H1 (cell line): ENCODE results near the gene C9orf43. TPM values are rescaled to one million over a fixed set of nuclear protein-coding genes. Genes with fewer than 3 reads are reported as not detected.

Source experiments
- CTCF ChIA-PET: fragments of 300-600 bp; sonication (Branson Sonifier 250); formaldehyde crosslinking; loops from one replicate; lab custom pipeline; 2021; ENCODE audit not compliant: partially characterized antibody; lab: Charles Lee
- POLR2A ChIA-PET: fragments of 300-600 bp; sonication (Branson Sonifier 250); formaldehyde crosslinking; loops from one replicate; lab custom pipeline; 2021; ENCODE audit warnings: inconsistent platforms; ENCODE audit not compliant: partially characterized antibody; lab: Charles Lee
- DNase-seq, 2 experiments: peaks; one replicate each; pipeline versions ENCODE4 v3.0.0 to v3.0.0-alpha.2; 2010 to 2022; ENCODE audit warnings: low spot score in 2 of 2, low read depth in 1 of 2, mixed read lengths in 1 of 2
- FAIRE-seq: peaks from 2 replicates; lab custom pipeline; 2011; peaks lifted over from hg19 to GRCh38; lab: Jason Lieb, UNC
- H2AFZ ChIP-seq: 2 replicates; pipeline ENCODE4 v1.8.1; 2012; ENCODE audit warnings: low read length, inconsistent platforms
- H2AK5ac ChIP-seq: 2 replicates; pipeline ENCODE4 v1.6.1; 2013; ENCODE audit warnings: low read depth, low read length
- H2BK120ac ChIP-seq: replicated peaks from 2 replicates; pipeline ENCODE3; 2013; ENCODE audit warnings: low read depth, low read length, inconsistent platforms
- H2BK12ac ChIP-seq: 2 replicates; pipeline ENCODE4 v1.6.1; 2013; ENCODE audit warnings: low read depth, low read length
- H2BK15ac ChIP-seq: 2 replicates; pipeline ENCODE4 v1.6.1; 2013; ENCODE audit warnings: low read length
- H2BK20ac ChIP-seq: 2 replicates; pipeline ENCODE4 v1.6.1; 2013; ENCODE audit warnings: low read length
- H2BK5ac ChIP-seq: 2 replicates; pipeline ENCODE4 v1.6.1; 2013; ENCODE audit warnings: low read depth, low read length
- H3K14ac ChIP-seq: 2 replicates; pipeline ENCODE4 v1.6.1; 2013; ENCODE audit warnings: inconsistent platforms; ENCODE audit not compliant: insufficient read length
- H3K18ac ChIP-seq: 2 replicates; pipeline ENCODE4 v1.6.1; 2013; ENCODE audit warnings: low read length; ENCODE audit errors: extremely low read depth
- H3K23ac ChIP-seq: 2 replicates; pipeline ENCODE4 v1.6.1; 2013; ENCODE audit warnings: inconsistent platforms; ENCODE audit not compliant: insufficient read length
- H3K23me2 ChIP-seq: 2 replicates; pipeline ENCODE4 v1.6.1; 2013; ENCODE audit warnings: low read depth, low read length
- H3K27ac ChIP-seq: 2 replicates; pipeline ENCODE4 v1.6.1; 2011; ENCODE audit warnings: low read depth, low read length, inconsistent platforms
- H3K27me3 ChIP-seq, 4 experiments: replicated peaks in 1 of 4; 1 replicate in 1 of 4; 2 replicates in 3 of 4; pipeline versions ENCODE4 v1.6.1 to v1.8.1; 2011 to 2013; ENCODE audit warnings: low read length in 3 of 4, mild to moderate bottlenecking in 3 of 4, inconsistent platforms in 2 of 4, mixed read lengths in 2 of 4, moderate library complexity in 1 of 4; ENCODE audit not compliant: control insufficient read depth in 3 of 4, insufficient read depth in 3 of 4; ENCODE audit errors: extremely low read depth in 1 of 4
- H3K36me3 ChIP-seq, 4 experiments: 2 replicates each; pipeline versions ENCODE4 v1.6.1 to v1.8.1; 2011 to 2013; ENCODE audit warnings: mild to moderate bottlenecking in 4 of 4, low read length in 3 of 4, moderate library complexity in 2 of 4, control low read depth in 1 of 4, inconsistent platforms in 1 of 4; ENCODE audit not compliant: insufficient read depth in 4 of 4, control insufficient read depth in 2 of 4
- H3K4ac ChIP-seq: replicated peaks from 2 replicates; pipeline ENCODE3; 2013; ENCODE audit warnings: low read length, low read depth, mixed read lengths, inconsistent platforms; ENCODE audit not compliant: insufficient read length
- H3K4me1 ChIP-seq, 4 experiments: replicated peaks in 1 of 4; 1 replicate in 1 of 4; 2 replicates in 3 of 4; pipeline versions ENCODE4 v1.6.1 to v1.8.1; 2011 to 2013; ENCODE audit warnings: low read length in 3 of 4, inconsistent platforms in 2 of 4, mixed read lengths in 1 of 4; ENCODE audit not compliant: insufficient read depth in 4 of 4, control insufficient read depth in 3 of 4
- H3K4me2 ChIP-seq, 2 experiments: 2 replicates each; pipeline versions ENCODE4 v1.6.1 to v1.8.1; 2011 to 2013; ENCODE audit warnings: low read depth in 2 of 2, low read length in 2 of 2, control low read depth in 1 of 2, inconsistent platforms in 1 of 2, mild to moderate bottlenecking in 1 of 2; ENCODE audit not compliant: insufficient read depth in 1 of 2
- H3K4me3 ChIP-seq, 4 experiments: fragments of 200-600, 300-600 bp in 1 of 4; sonication (generic), shearing (Covaris generic), sonication (Bioruptor Twin) in 1 of 4; 2 replicates each; pipeline versions ENCODE4 v1.5.1 to v1.8.1; 2011 to 2016; ENCODE audit warnings: low read length in 4 of 4, low read depth in 3 of 4, control low read depth in 2 of 4, inconsistent platforms in 2 of 4, mild to moderate bottlenecking in 2 of 4, mixed read lengths in 1 of 4, moderate library complexity in 1 of 4; ENCODE audit not compliant: insufficient read depth in 2 of 4; ENCODE audit errors: extremely low read depth in 1 of 4
- H3K56ac ChIP-seq: replicated peaks from 2 replicates; pipeline ENCODE3; 2013; ENCODE audit warnings: low read depth, mild to moderate bottlenecking, mixed read lengths, low read length, inconsistent platforms; ENCODE audit not compliant: insufficient read length
- H3K79me1 ChIP-seq: 2 replicates; pipeline ENCODE4 v1.6.1; 2013; ENCODE audit warnings: low read depth, low read length, control low read depth
- H3K79me2 ChIP-seq, 2 experiments: 2 replicates each; pipeline versions ENCODE4 v1.6.1 to v1.8.1; 2012 to 2013; ENCODE audit warnings: low read length in 2 of 2, mild to moderate bottlenecking in 2 of 2, inconsistent platforms in 1 of 2; ENCODE audit not compliant: insufficient read depth in 2 of 2, control insufficient read depth in 1 of 2
- H3K9ac ChIP-seq, 4 experiments: replicated peaks in 1 of 4; 1 replicate in 1 of 4; 2 replicates in 3 of 4; pipeline versions ENCODE4 v1.6.1 to v1.8.1; 2011 to 2013; ENCODE audit warnings: low read depth in 3 of 4, low read length in 3 of 4, control low read depth in 2 of 4, mild to moderate bottlenecking in 2 of 4, moderate library complexity in 2 of 4, inconsistent platforms in 1 of 4; ENCODE audit errors: extremely low read depth in 1 of 4
- H3K9me3 ChIP-seq, 2 experiments: 2 replicates each; pipeline versions ENCODE4 v1.6.1 to v1.8.1; 2012 to 2013; ENCODE audit warnings: mild to moderate bottlenecking in 2 of 2, moderate library complexity in 2 of 2, control low read depth in 1 of 2, inconsistent platforms in 1 of 2, low read depth in 1 of 2, low read length in 1 of 2, mixed read lengths in 1 of 2; ENCODE audit not compliant: insufficient read depth in 2 of 2
- H4K20me1 ChIP-seq, 2 experiments: replicated peaks in 1 of 2; 2 replicates each; pipeline versions ENCODE3 to v1.8.1; 2011 to 2013; ENCODE audit warnings: inconsistent platforms in 2 of 2, low read length in 2 of 2, mild to moderate bottlenecking in 1 of 2; ENCODE audit not compliant: insufficient read depth in 2 of 2, control insufficient read depth in 1 of 2
- H4K5ac ChIP-seq: 2 replicates; pipeline ENCODE4 v1.6.1; 2013; ENCODE audit warnings: low read length, low read depth, mixed read lengths, inconsistent platforms; ENCODE audit not compliant: insufficient read length
- H4K8ac ChIP-seq: 2 replicates; pipeline ENCODE4 v1.8.0; 2013; ENCODE audit warnings: mild to moderate bottlenecking, moderate library complexity, low read length, inconsistent platforms; ENCODE audit not compliant: insufficient read depth; ENCODE audit errors: extremely low read depth
- H4K91ac ChIP-seq: replicated peaks from 2 replicates; pipeline ENCODE3; 2013; ENCODE audit warnings: low read length, mixed read lengths, inconsistent platforms; ENCODE audit not compliant: insufficient read length
- CBX5 ChIP-seq: fragments of 300-800, 300-1000 bp; sonication (generic); IDR thresholded peaks from 2 replicates; pipeline ENCODE4 v1.7.1; 2016; ENCODE audit warnings: antibody characterized with exemption, low read length, low read depth
- CTCF ChIP-seq, 3 experiments: IDR thresholded peaks; 1 replicate in 2 of 3; 2 replicates in 1 of 3; pipeline versions ENCODE4 v1.5.1 to v1.6.1; 2011; ENCODE audit warnings: low read length in 3 of 3, mild to moderate bottlenecking in 3 of 3, inconsistent platforms in 2 of 3, low read depth in 1 of 3, moderate library complexity in 1 of 3; ENCODE audit not compliant: insufficient read depth in 1 of 3; ENCODE audit errors: control extremely low read depth in 1 of 3
- EZH2 ChIP-seq: fragments of 200-600 bp; sonication (generic); IDR thresholded peaks from 2 replicates; pipeline ENCODE4 v1.7.1; 2012; ENCODE audit warnings: low read depth, mild to moderate bottlenecking, moderate library complexity, low read length, inconsistent platforms; ENCODE audit not compliant: severe bottlenecking
- GABPA ChIP-seq: IDR thresholded peaks from 2 replicates; pipeline ENCODE4 v1.6.1; 2011; ENCODE audit warnings: mild to moderate bottlenecking, low read length, moderate library complexity, borderline replicate concordance; ENCODE audit not compliant: insufficient read depth
- NRF1 ChIP-seq: IDR thresholded peaks from 2 replicates; pipeline ENCODE4 v1.6.1; 2011; ENCODE audit warnings: mild to moderate bottlenecking, low read depth, low read length, improper control_type of control experiment
- PHF8 ChIP-seq: fragments of 200-600 bp; sonication (generic); conservative IDR thresholded peaks from 2 replicates; pipeline ENCODE4 v1.7.1; 2012; ENCODE audit warnings: low read depth, mild to moderate bottlenecking, inconsistent platforms, low read length, moderate library complexity
- POLR2A ChIP-seq, 2 experiments: IDR thresholded peaks; 1 replicate in 1 of 2; 2 replicates in 1 of 2; pipeline ENCODE4 v1.6.1; 2011; ENCODE audit warnings: low read depth in 2 of 2, low read length in 2 of 2, mild to moderate bottlenecking in 2 of 2; ENCODE audit errors: control extremely low read depth in 1 of 2
- SRF ChIP-seq: IDR thresholded peaks from 2 replicates; pipeline ENCODE4 v1.6.1; 2011; ENCODE audit warnings: mild to moderate bottlenecking, low read depth, low read length, moderate library complexity
- TEAD4 ChIP-seq: IDR thresholded peaks from 2 replicates; pipeline ENCODE4 v1.6.1; 2012; ENCODE audit warnings: low read depth, low read length, inconsistent platforms, mixed read lengths
- USF2 ChIP-seq: IDR thresholded peaks from 2 replicates; pipeline ENCODE4 v1.6.1; 2011; ENCODE audit warnings: low read length, improper control_type of control experiment
- YY1 ChIP-seq: IDR thresholded peaks from 2 replicates; pipeline ENCODE4 v1.6.1; 2011; ENCODE audit warnings: low read depth, mild to moderate bottlenecking, low read length
- WGBS, 2 experiments: shearing (Covaris generic) in 1 of 2; methylation state at CpG; one replicate each; pipeline versions ENCODE4 v1.1.6 to v1.1.7; 2013 to 2015; ENCODE audit warnings: low lambda C conversion rate in 2 of 2, mixed read lengths in 2 of 2, inconsistent platforms in 1 of 2, low coverage in 1 of 2, missing lambda C conversion rate in 1 of 2; ENCODE audit not compliant: insufficient replicate concordance in 2 of 2, insufficient coverage in 1 of 2, insufficient read length in 1 of 2; ENCODE audit errors: extremely low coverage in 1 of 2, missing lambda C conversion rate in 1 of 2; 5-methylcytosine and 5-hydroxymethylcytosine counted together
- polyA plus RNA-seq, 7 experiments: library from polyadenylated mRNA; depleted of rRNA in 3 of 7; stranded (reverse) in 5 of 7; unstranded in 2 of 7; fragments of >200 nt in 5 of 7; fragments of 200-250 nt in 2 of 7; gene quantifications; 1 replicate in 5 of 7; 2 replicates in 1 of 7; 4 replicates in 1 of 7; pipeline versions ENCODE4 v1.2.1 to v1.2.3, GENCODE V29; 2011 to 2013; ENCODE audit warnings: missing spikeins in 2 of 7, mixed read lengths in 2 of 7
- total RNA-seq: library from RNA; stranded (reverse); fragmentation: NEBNext Ultra II Directional; extraction: Animal tissue kit (Norgen Biotek cat#: 25700); gene quantifications from 2 replicates; pipeline ENCODE4 v1.2.1, GENCODE V29; 2021

Gene C9orf43
- total and polyA plus RNA-seq, 2 of the 8 experiments (the other 6 are each of a cell fraction or from before 2014, with no cell fraction given) = 0.35 to 0.52 TPM

- no peak overlapping the region for H3K9ac ChIP-seq
- H3K56ac ChIP-seq = no peak overlapping the region
- H2BK120ac ChIP-seq = no peak overlapping the region
- H4K20me1 ChIP-seq = no peaks in the 10 kb centered on the region
- no peak overlapping the region for H2AK5ac ChIP-seq
- ChIA-PET POLR2A (no interaction called here), CTCF (interaction anchor here (1.4 kb wide), 1 partner anchor 188 kb away, joined by 4 read pairs; no protein-coding TSS in a partner anchor)
- no peak overlapping the region for H3K4me2 ChIP-seq
- no peak overlapping the region for H2BK12ac ChIP-seq
- no peak overlapping the region for H3K4ac ChIP-seq
- no peak for FAIRE-seq
- DNase-seq = no peak
- no peak overlapping the region for H4K8ac ChIP-seq
- no peaks in the 10 kb centered on the region for H3K36me3 ChIP-seq
- H3K23me2 ChIP-seq = peaks cover 6% of the 10 kb centered on the region; the same call in 1 of the 2 replicates
- H4K5ac ChIP-seq = no peak overlapping the region
- no peak overlapping the region for H3K23ac ChIP-seq
- no peak overlapping the region for H3K14ac ChIP-seq
- H2AFZ ChIP-seq = no peak overlapping the region
- H2BK15ac ChIP-seq = no peak overlapping the region
- H4K91ac ChIP-seq = no peak overlapping the region
- peaks cover 0 to 23% (median 18%) of the 10 kb centered on the region in 4 experiments; a peak in 6 of 7 replicates for H3K27me3 ChIP-seq
- H3K27ac ChIP-seq = no peak overlapping the region
- H2BK5ac ChIP-seq = no peak overlapping the region
- WGBS, 2 experiments = 100% methylated on average over 2 of the region's 2 CpGs; no CpG with 5 or more reads in 1 of the 2 experiments
- H3K4me3 ChIP-seq = no peak overlapping the region
- H3K9me3 ChIP-seq = no peaks in the 10 kb centered on the region
- no peak overlapping the region for H2BK20ac ChIP-seq
- H3K4me1 ChIP-seq = peaks cover 0 to 10% (median 7%) of the 10 kb centered on the region in 4 experiments; a peak in 6 of 7 replicates
- no peaks in the 10 kb centered on the region for H3K79me2 ChIP-seq
- H3K18ac ChIP-seq = no peak overlapping the region
- H3K79me1 ChIP-seq = no peaks in the 10 kb centered on the region
- TF ChIP-seq GABPA = no peak
- no peak for TF ChIP-seq NRF1
- no peak for TF ChIP-seq POLR2A (IDR thresholded peaks at IDR 0.05; ENCODE audit: control extremely low read depth in 1 of 2, low read depth in 2 of 2, low read length in 2 of 2)
- no peak for TF ChIP-seq EZH2
- TF ChIP-seq PHF8 = no peak
- TF ChIP-seq SRF = no peak
- TF ChIP-seq USF2 = no peak
- no peak for TF ChIP-seq TEAD4
- TF ChIP-seq CTCF (IDR thresholded peaks at IDR 0.05; ENCODE audit: control extremely low read depth in 1 of 3, insufficient read depth in 1 of 3, low read depth in 1 of 3, low read length in 3 of 3) = no peak
- no peak for TF ChIP-seq YY1
- no peak for TF ChIP-seq CBX5
These were observed 56.6 kb downstream of the C9orf43 start for GRCh38 chr9:113467183-113467582.
